ENCODE data around the gene TMEM263.
"Not testable (repeated sequence)": the region's sequence is repeated elsewhere in the genome, so short reads cannot be mapped to it uniquely, and the experiment has no call there.

- not testable (repeated sequence) for TF ChIP-seq CTCF, POLR2A (IDR thresholded peaks at IDR 0.05)
Measured at GRCh38 chr12:106923594-106923993, 32.1 kb upstream of the TMEM263 start.
